Activated CD4-positive, alpha-beta T cell treated with anti-CD3 and anti-CD28 coated beads for 48 hours (primary cell): ENCODE data around the gene DIAPH3.

Source experiments
- DNase-seq: peaks from one replicate; pipeline ENCODE4 v3.0.0-alpha.2; 2020

DIAPH3 gene

GRCh38 chr13:59843040-59843439, 320.7 kb downstream of the DIAPH3 start:
- no peak for DNase-seq

GRCh38 chr13:59842507-59842906, 321.2 kb downstream of the DIAPH3 start:
- no peak for DNase-seq

GRCh38 chr13:59839186-59839585, 324.5 kb downstream of the DIAPH3 start:
- DNase-seq = no peak

- DNase-seq = no peak
Measured at GRCh38 chr13:59837101-59837500, 326.6 kb downstream of the DIAPH3 start.

DNA sequence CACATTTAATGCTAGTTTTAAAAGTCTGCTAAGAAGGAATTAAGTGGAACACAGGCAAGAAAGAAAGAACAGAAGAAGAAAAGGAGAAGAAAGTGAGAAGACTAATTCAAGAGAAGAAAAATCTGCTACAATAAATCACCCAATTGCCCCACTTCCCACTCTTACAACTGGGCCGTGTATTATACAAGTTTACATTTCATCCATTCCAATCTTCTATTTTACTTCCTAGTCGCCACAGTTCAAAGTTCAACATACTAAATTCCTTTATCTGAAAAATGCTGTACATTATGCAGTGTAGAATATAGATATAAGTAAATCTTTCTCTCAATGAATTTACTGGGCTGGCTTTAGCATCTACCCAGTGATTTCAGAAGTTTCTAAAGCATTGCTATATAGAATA, 328.2 kb downstream of the DIAPH3 start:
- DNase-seq = no peak

DNA sequence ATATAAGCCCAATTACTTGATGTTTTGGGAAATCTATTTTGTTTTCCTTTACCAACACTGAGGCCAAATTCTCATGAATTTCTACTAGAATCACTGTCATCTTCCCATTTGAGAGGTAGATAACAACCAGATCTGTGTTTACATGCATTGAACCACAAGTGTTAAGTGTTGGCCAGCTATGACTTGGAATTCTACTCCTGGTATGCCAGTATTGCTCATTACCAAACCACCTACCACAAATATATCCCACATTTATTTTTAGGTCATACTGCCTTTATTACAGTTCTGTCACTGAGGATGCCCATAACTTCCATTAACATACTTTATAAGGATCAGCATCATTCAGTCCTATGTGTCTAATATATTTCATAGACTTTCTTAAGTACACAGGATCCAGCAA, 328.9 kb downstream of the DIAPH3 start:
- DNase-seq = no peak

DNA sequence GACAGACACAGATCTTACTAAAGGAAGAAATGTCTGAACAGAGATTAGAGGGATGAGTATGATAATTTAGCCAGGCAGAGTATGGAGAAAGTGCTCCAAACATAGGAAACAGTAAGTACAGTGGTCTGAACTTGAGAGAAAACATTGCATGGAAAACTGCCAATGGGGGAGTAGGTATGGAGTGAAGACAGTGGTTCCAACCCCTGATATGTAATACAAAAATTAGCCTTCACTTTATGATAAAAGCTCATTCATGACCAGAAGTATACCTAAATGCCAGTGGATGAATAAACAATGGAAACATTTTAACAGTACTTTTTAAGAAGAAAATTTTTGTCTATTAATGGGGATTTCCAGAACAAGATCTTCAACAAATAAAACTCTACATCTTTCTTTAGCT, 334.0 kb downstream of the DIAPH3 start:
- DNase-seq = no peak

GRCh38 chr13:59823486-59823885, 340.2 kb downstream of the DIAPH3 start:
- no peak for DNase-seq

DNA sequence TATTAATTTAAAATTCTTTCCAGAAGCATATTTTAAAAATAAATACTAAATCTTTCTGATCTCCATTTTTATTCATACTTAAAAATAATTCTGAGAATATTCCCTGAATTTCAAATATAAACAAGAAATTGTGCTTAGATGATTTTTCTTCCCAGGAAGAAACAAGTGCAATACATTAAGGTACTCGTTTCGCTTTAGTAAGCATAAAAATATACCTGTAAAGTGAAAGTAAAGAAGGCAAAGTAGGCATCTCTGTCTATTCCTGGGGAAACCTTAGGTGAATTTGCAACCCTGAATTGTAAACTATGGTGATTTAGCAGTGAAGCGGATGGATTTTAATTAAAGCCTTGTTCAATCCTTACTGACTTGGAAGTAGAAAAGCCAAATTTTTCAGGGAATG, 354.2 kb downstream of the DIAPH3 start:
- no peak for DNase-seq

DNA sequence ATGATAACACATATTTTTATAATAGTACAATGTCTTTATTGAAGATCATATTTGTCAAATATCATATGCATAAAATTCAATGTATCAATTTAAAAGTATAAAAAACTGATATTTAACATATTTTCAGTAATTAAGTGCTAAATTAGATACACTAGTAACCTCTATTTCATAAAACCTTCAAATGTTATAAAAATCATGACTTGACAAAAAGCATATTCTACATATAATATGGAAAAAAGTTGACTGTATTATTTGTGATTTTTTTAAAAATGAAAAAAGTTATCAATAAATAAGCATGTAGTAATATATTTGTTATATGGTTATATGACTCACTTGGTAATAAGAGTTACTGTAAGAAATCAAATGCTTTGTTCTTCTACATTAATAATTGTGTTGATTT, 356.9 kb downstream of the DIAPH3 start:
- DNase-seq = no peak

- DNase-seq = no peak
Measured at GRCh38 chr13:59801107-59801880, 362.4 kb downstream of the DIAPH3 start.

- no peak for DNase-seq
Measured at GRCh38 chr13:59793107-59793506, 370.6 kb downstream of the DIAPH3 start.

DNA sequence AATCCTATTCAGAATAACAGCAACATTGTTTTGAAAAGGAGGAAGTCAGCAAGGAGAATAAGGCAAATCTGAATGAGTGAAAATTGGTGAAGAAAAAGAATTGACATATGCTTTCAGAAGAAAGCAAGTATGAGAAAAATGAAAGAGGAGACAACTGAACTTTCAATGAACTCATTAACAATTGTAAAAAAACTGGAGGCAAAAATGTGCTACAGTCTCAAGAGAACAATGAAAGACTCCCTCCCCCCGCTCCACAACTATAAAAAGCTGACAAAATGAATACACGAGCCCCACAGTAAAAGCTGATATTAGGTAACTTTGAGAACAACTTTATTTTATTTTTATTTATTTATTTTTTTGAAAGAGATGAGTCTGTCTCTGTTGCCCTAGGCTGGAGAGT, 373.1 kb downstream of the DIAPH3 start:
- no peak for DNase-seq

- no peak for DNase-seq
Measured at GRCh38 chr13:59789558-59789957, 374.2 kb downstream of the DIAPH3 start.

DNA sequence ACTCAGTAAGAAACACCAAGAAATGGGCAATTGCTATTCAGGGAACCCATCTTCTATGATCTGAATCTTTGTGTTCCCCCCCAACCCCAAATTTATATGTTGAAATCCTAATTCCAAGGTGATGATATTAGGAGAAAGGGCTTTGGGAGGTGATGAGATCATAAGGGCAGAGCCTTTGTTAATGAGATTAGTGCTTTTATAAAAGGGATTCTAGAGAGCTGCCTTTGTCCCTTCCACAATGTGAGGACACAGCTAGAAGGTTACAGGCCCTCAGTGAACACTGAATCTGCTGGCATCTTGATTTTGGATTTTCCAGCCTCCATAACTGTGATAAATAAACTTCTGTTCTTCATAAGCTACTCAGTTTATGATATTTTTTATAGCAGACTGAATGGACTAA, 376.0 kb downstream of the DIAPH3 start:
- no peak for DNase-seq

DNA sequence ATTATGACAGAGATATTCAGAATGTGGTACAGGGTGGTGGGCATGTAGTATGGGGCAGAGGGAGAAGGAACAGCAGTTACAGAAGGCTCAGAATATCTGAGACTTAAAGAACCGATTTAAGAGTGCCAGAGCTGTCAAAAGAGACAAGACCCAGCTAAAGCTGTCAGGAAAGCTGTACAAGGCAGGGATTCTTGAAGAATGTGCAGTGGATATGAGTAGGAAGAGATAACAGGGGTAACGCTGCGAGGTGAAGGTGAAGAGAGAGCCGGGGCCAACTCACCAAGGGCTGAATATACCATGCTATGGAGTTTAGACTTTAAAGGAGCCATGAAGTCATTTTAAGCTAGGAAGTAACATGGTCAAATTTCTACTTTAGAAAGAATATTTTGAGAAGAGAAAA, 381.0 kb downstream of the DIAPH3 start:
- no peak for DNase-seq

- no peak for DNase-seq
Measured at GRCh38 chr13:59780058-59780457, 383.7 kb downstream of the DIAPH3 start.

GRCh38 chr13:59776924-59777690, 386.6 kb downstream of the DIAPH3 start:
- no peak for DNase-seq

GRCh38 chr13:59774491-59774971, 389.2 kb downstream of the DIAPH3 start:
- no peak for DNase-seq

GRCh38 chr13:59771272-59771671, 392.5 kb downstream of the DIAPH3 start:
- DNase-seq = no peak

DNA sequence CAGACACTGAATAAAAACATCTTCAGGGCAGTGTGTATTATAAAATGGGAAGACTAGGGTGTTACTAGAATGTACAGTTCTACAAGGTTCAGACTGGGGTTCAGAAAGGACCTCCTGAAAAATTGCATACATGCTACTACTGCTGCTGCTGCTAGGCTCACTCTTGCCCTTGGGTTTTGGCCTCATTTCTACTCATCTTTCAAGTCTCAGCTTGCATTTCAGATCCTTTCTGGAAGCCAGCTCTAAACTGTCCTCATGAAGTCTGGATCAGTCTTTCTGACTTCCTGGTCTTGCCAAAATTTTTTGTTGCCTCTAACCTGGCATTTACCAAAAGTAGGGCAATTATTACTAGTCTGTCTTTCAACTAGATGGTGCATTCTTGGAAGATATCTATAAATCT, 393.3 kb downstream of the DIAPH3 start:
- no peak for DNase-seq

GRCh38 chr13:59766236-59766635, 397.5 kb downstream of the DIAPH3 start:
- DNase-seq = no peak

DNA sequence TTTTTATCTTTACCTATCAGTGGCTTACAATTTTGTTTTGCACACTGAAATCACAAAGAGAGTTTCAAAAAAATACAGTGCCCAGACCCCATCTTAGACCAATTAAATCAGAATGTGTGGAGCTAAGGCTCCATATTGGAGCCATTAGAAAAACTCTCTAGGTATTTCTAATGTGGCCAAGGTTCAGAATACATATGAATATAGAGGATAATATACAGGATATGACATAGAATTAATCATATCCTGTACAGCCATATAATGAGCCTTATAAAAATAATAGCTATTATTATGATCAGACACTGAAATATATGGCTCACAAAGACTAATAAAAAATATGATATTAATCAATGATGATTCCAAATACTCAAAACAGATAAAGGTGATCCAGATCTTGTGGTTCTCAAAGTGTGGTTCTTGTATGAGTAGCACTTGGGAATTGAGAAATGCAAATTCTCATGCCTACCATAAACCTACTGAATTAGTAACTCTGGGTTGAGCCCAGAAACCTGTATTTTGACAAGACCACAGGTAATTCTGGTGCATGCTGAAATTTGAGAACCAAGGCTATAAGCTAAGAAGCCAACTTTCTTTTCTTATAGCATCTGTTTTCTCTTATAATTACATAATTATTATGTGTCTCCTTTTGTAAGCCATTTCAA, 408.0 kb downstream of the DIAPH3 start:
- DNase-seq = no peak

GRCh38 chr13:59754411-59754810, 409.3 kb downstream of the DIAPH3 start:
- no peak for DNase-seq
